HG03095 (cell line): ENCODE data around the gene POLD4.
"Not testable (repeated sequence)": the region's sequence is repeated elsewhere in the genome, so short reads cannot be mapped to it uniquely, and the experiment has no call there.

Source experiments
- ATAC-seq: cut with Tn5 transposase; IDR thresholded peaks from one replicate; pipeline ENCODE4 v1.9.1; 2021; ENCODE audit warnings: moderate library complexity; ENCODE audit not compliant: unreplicated experiment

The POLD4 gene

GRCh38 chr11:67353317-67354074 is at the start of gene POLD4:
POLD4 (minus strand) TSS chr11:67353546; CDS start chr11:67353399, 147 bp downstream.
- peak; percentile 62 for ATAC-seq

DNA sequence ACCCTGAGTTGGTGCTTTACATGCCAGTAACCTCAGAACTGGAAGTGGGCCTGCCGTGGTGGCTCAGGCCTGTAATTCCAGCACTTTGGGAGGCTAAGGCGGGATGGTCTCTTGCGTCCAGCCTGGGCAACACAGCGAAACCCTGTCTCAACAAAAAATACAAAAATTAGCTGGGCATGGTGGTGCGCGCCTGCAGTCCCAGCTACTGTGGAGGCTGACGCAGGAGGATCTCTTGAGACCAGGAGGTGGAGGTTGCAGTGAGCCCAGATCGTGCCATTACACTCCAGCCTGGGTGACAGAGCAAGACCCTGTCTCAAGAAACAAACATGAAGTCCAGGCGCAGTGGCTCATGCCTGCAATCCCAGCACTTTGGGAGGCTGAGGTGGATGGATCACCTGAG is 49.7 kb upstream of the POLD4 start:
- ATAC-seq, result not testable (repeated sequence)

- ATAC-seq, result not testable (repeated sequence)
These were observed 49.0 kb upstream of the POLD4 start for GRCh38 chr11:67402192-67402839.

- peak; percentile 46 for ATAC-seq
These were observed 48.3 kb upstream of the POLD4 start, which contains the start of gene PPP1CA for GRCh38 chr11:67401495-67402191. PPP1CA (minus strand) TSS chr11:67401858; CDS start chr11:67401782, 76 bp downstream.

DNA sequence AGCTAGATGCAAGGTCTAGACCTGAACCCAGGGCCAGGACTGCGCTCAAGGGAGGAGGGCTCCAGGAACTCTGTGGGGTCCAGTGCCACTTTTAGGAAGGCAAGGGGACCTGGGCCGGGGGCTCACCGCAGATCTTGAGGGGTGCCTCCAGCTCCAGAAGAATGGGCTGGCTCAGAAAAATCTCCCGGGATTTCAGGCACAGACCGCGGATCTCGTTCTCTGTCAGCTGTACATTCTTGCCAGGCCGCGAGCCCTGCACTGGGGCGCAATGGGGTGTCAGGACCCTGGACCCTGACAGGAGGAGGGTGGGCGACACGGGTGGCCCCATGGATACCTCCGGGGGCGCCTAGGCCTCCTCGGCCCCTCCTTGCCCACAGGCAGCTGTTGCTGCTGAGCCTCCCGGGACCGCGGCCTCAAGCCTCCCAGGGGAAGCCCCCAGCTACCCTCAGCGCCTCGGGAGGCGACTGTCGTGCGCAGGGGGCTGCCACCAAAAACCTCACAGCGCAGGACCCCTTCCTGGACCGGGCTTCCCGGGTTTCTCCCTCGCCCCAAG is 47.7 kb upstream of the POLD4 start:
- peak; percentile 3 for ATAC-seq

GRCh38 chr11:67400251-67400941 is 47.0 kb upstream of the POLD4 start:
- ATAC-seq, result no peak

DNA sequence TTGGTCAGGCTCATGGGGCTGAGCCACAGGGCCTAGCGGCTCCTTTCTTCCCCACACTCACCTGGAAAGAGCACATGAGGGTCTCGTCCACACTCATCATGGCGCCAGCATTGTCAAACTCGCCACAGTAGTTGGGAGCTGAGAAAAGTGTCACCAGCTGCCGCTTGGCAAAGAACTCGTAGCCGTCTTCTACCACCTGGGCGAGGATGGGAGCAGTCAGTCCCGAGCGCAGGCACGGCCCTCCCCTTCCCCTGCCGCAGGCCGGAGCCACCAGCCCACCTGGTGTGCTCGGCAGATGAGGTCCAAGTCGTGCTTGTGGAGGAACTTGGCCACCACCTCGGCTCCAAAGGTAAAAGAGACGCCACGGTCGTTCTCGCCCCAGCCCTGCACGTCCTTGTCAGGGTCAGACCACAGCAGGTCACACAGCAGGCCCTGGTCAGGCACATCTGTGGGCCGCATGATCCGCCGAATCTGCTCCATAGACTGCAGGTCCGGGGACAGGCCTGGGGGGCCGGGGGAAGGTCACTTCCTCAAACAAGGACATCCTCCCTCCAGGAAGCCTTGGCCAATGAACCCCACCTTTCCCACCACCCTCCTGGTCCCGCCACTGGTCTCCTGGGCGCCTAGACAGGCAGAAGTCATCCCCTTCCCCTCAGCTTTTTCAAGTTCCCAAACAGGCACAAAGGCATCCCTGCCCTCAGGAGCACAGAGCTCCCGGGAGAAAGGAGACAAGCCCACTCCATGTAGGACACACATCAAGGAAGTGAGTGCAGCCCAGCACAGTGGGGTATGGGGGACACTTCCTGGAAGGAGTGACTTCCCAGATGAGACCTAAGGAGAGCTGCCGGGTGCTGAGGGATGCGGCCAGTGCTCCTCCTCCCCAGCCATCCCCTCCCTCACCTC is 45.6 kb upstream of the POLD4 start:
- ATAC-seq, result no peak

DNA sequence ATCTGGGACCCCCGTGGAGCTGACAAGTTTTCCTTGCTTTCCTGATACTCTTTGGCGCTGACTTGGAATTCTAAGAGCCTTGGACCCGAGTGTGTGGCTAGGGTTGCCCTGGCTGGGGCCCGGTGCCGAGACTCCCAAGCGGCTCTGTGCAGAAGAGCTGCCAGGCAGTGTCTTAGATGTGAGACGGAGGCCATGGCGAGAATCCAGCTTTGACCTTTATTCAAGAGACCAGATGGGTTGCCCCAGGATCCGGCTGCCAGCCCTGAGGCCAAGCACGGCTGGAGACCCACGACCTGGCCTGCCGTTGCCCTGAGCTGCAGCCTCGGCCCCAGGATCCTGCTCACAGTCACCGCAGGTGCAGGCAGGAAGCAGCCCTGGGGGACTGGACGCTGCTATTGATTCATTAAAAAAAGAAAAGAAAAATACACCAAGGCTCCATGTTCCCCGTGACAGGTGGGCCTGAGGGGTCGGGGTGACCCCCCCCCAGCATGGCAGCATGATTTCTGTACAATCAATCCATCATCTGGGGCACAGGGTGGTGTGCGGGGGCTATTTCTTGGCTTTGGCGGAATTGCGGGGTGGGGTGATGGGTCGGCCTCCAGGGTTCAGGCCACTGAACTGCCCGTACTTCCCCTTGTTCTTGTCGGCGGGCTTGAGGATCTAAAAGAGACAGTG is 44.8 kb upstream of the POLD4 start:
- no peak for ATAC-seq

DNA sequence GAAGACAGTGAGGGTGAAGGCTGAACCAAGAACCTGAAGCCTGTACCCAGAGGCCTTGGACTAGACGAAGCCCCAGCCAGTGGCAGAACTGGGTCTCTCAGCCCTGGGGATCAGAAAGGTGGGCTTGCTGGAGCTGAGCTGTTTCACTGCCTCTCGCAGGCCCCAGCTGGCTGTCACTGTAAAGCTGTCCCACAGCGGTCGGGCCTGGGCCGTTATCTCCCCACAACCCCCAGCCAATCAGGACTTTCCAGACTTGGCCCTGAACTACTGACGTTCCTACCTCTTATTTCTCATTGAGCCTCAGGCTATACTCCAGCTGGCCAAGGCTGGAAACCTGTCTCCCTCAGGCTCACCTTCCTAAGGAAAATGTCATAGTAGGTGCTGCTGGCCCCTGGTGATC is 44.2 kb upstream of the POLD4 start:
- ATAC-seq, result no peak

GRCh38 chr11:67396587-67397389 is 43.4 kb upstream of the POLD4 start:
- ATAC-seq, result no peak

DNA sequence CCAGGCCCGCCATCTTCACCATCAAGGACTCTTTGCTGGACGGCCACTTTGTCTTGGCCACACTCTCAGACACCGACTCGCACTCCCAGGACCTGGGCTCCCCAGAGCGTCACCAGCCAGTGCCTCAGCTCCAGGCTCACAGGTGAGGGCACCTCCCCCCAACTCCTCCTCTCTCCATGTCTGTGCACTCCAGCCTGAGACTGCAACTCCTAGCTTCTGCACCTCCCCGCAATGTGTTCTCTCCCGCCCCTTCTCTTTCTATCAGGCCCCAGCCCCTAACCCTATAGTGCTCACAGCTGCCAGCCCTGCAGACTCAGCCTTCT is 42.9 kb upstream of the POLD4 start:
- no peak for ATAC-seq

DNA sequence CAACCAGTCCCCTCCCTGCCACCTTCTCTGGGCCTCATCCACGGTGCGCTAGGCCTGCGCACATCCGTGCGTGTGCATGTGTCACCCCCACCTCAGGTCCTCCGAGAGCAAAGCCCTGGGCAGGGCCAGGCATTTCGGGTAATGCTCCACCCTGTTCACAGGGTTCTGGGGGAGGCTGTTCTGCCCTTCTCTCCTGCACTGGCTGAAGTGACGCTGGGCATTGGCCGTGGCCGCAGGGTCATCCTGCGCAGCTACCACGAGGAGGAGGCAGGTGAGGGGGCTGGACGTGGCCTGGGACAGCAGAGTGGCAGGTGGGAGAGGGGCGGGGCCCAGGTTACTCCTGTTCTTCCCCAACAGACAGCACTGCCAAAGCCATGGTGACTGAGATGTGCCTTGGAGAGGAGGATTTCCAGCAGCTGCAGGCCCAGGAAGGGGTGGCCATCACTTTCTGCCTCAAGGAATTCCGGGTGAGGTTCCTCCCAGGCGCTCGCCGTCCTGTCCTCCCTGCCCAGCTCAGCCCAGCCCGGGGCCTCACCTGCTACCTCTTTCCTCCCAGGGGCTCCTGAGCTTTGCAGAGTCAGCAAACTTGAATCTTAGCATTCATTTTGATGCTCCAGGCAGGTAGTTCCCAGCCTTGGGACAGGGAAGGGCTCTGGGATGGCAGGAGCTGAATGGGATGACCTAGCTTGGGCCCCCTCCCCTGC is 42.4 kb upstream of the POLD4 start:
- no peak for ATAC-seq

DNA sequence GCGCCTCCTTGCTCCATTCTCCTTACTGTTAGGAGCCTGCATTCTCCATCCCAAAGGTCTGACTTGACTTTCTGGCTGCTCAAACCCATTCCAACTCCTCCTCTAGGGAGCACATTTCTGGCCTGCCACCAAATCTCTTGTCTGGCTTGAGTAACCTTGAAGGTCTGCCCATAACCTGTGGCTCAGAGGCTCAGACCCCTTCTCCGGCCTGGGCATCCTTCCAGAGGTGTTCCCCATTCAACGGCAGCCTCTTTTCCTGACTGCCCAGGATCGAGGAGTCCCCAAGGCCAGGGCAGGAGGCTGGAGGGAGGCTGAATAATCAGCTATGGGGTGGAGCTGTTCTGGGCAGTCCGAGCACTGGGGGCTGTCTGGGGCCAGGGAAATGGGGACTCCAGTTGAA is 40.6 kb upstream of the POLD4 start:
- ATAC-seq, result no peak

DNA sequence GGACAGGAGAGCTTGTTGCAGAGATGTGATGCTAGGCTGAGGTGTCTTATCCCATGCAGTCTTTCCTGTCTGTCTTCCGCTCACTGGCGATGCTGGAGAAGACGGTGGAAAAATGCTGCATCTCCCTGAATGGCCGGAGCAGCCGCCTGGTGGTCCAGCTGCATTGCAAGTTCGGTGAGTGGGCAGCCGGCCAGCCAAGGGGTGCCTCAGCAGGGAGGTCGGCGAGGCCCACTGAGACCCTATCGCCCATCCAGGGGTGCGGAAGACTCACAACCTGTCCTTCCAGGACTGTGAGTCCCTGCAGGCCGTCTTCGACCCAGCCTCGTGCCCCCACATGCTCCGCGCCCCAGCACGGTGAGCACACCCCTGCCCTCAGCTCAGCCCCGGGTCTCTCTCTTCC is 40.1 kb upstream of the POLD4 start:
- no peak for ATAC-seq

DNA sequence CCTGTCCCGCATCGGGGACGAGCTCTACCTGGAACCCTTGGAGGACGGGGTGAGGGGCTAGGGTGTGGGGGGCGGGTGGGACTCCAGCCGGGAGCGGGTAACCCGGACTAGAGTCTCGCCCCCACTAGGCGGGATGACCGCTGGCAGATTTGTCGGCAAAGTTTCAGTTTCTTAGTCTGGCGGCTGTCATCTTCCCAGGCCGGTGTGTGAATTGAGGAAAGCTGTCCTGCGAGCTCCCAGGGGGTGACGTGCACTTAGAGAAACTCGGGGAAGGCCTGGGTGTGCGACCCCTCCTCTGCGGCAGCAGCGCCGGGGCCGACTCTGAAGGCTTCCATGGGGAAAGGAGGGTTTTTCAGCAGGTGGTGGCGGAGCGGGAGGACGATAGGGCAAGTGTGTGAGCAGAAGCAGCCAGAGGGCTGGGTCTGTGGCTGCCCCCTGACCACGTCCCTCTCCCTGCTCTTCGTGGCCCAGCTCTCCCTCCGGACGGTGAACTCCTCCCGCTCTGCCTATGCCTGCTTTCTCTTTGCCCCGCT is 38.9 kb upstream of the POLD4 start:
- ATAC-seq, result no peak

DNA sequence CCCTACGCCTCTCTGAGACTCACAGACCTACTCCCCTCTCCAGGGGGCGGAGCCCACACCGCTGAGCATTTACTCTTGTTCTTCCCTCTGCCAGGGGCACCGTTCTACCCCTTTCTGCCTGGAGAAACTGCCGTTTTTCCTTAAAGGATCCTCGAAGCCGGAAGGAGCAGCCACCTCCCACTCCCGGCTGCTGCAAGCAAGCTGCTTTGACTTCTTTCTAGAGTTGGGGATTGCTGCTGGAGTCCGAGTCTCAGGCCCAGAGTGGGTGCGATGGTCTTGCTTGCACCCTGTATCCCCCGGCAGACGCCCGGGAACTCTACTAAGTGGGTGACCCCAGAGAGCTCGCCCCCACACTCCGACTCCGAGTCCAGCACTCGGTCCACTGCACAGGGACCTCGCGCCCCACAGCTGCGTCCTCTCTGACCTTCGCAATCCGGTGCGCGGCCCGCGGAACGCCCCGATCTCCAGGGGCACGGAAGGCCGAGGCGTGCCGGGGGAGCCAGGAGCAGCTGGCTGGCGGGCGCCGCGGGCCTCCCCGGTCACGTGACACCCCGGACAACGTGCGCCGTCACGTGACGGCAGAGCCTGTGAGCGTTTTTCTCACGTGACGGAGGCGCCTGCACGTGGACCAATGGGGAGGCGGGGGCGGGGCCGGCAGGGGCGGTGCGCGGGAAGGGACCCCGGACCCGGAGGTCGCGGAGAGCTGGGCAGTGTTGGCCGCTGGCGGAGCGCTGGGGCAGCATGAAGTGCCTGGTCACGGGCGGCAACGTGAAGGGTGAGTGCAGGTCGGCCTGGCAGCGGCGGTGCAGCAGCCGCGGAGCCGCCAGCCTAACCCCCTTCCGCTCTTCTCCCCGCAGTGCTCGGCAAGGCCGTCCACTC is 38.2 kb upstream of the POLD4 start, which contains the start of gene RAD9A:
Gene RAD9A, plus strand, starts transcription at position 683 of the 879 bp plus-strand sequence. Its CDS starts 59 bp downstream, at position 742.
- ATAC-seq, result peak; percentile 48

GRCh38 chr11:67390947-67391303 is 37.6 kb upstream of the POLD4 start:
- ATAC-seq, result no peak
